ENCODE data around the gene TRIM15.

Gene TRIM15

GRCh38 chr6:30194797-30195690 lies 31.7 kb downstream of the TRIM15 start:
- DNase-seq (ENCODE audit: insufficient read length, low spot score) (no peak), FAIRE-seq (no peak)

- DNase-seq (ENCODE audit: insufficient read length, low spot score) (no peak), FAIRE-seq (no peak)
Measured at GRCh38 chr6:30195951-30196350, 32.6 kb downstream of the TRIM15 start.

- FAIRE-seq: no peak
- no peak for DNase-seq (ENCODE audit: insufficient read length, low spot score)
Measured at GRCh38 chr6:30196376-30196775, 33.0 kb downstream of the TRIM15 start.

GRCh38 chr6:30198166-30199084 lies 35.1 kb downstream of the TRIM15 start:
- DNase-seq (ENCODE audit: insufficient read length, low spot score) (no peak), FAIRE-seq (no peak)

GRCh38 chr6:30200551-30201281 lies 37.4 kb downstream of the TRIM15 start:
- DNase-seq (ENCODE audit: insufficient read length, low spot score): peak; percentile 56
- FAIRE-seq: peak; percentile 91

- FAIRE-seq (no peak), DNase-seq (ENCODE audit: insufficient read length, low spot score) (no peak)
Measured at GRCh38 chr6:30202366-30202765, 39.0 kb downstream of the TRIM15 start.

- FAIRE-seq (no peak), DNase-seq (ENCODE audit: insufficient read length, low spot score) (no peak)
Measured at GRCh38 chr6:30204116-30204515, 40.8 kb downstream of the TRIM15 start.

- FAIRE-seq: no peak
- DNase-seq (ENCODE audit: insufficient read length, low spot score): no peak
Measured at GRCh38 chr6:30206152-30206551, 42.8 kb downstream of the TRIM15 start.

- FAIRE-seq (no peak), DNase-seq (ENCODE audit: insufficient read length, low spot score) (no peak)
Measured at GRCh38 chr6:30206799-30207618, 43.7 kb downstream of the TRIM15 start.

GRCh38 chr6:30207619-30208295 lies 44.4 kb downstream of the TRIM15 start:
- no peak for FAIRE-seq
- no peak for DNase-seq (ENCODE audit: insufficient read length, low spot score)

- DNase-seq (ENCODE audit: insufficient read length, low spot score) (no peak), FAIRE-seq (no peak)
Measured at GRCh38 chr6:30211306-30211705, 48.0 kb downstream of the TRIM15 start.

- peak; percentile 61 for FAIRE-seq
Measured at GRCh38 chr6:30211899-30212298, 48.6 kb downstream of the TRIM15 start.

GRCh38 chr6:30212865-30213666 lies 49.7 kb downstream of the TRIM15 start, which contains the start of gene TRIM26:
Gene TRIM26 (minus strand): TSS chr6:30213406. CDS start chr6:30199103, 14,303 bp downstream.
- DNase-seq (ENCODE audit: insufficient read length, low spot score) (peak; percentile 90), FAIRE-seq (peak; percentile 91)

More at GRCh38 chr6:30211899-30212298, 48.6 kb downstream of the TRIM15 start:
- no peak for DNase-seq (ENCODE audit: insufficient read length, low spot score)

GRCh38 chr6:30213667-30213956 lies 50.3 kb downstream of the TRIM15 start:
- DNase-seq (ENCODE audit: insufficient read length, low spot score): no peak
- no peak for FAIRE-seq

- peak; percentile 60 for DNase-seq (ENCODE audit: insufficient read length, low spot score)
- peak; percentile 85 for FAIRE-seq
Measured at GRCh38 chr6:30213957-30214656, 50.8 kb downstream of the TRIM15 start.

GRCh38 chr6:30214657-30214982 lies 51.3 kb downstream of the TRIM15 start:
- DNase-seq (ENCODE audit: insufficient read length, low spot score): no peak
- FAIRE-seq: no peak

GRCh38 chr6:30216096-30216495 lies 52.8 kb downstream of the TRIM15 start:
- DNase-seq (ENCODE audit: insufficient read length, low spot score) (no peak), FAIRE-seq (no peak)

- DNase-seq (ENCODE audit: insufficient read length, low spot score): no peak
Measured at GRCh38 chr6:30219244-30219643, 55.9 kb downstream of the TRIM15 start.

More at GRCh38 chr6:30219244-30219643, 55.9 kb downstream of the TRIM15 start:
- peak; percentile 28 for FAIRE-seq

Measured in GM19239 (cell line).